Dendritic cell treated with granulocyte-macrophage colony-stimulating factor and Interleukin-4, amounts not matched to agents 40 ng/mL and 50 ng/mL, for 4 days (primary cell): Measurements from ENCODE around the gene COL4A2.

Experiments
- H3K27ac Mint-ChIP-seq: one replicate; pipeline ENCODE4 v1.8.0; 2022; ENCODE audit warnings: mild to moderate bottlenecking, mixed read lengths
- H3K27me3 Mint-ChIP-seq: one replicate; pipeline ENCODE4 v1.8.0; 2022; ENCODE audit warnings: mild to moderate bottlenecking, mixed read lengths
- H3K36me3 Mint-ChIP-seq: one replicate; pipeline ENCODE4 v1.8.0; 2022; ENCODE audit warnings: low read depth, mixed read lengths
- H3K4me1 Mint-ChIP-seq: one replicate; pipeline ENCODE4 v1.8.0; 2022; ENCODE audit warnings: low read depth, mixed read lengths
- H3K4me3 Mint-ChIP-seq: one replicate; pipeline ENCODE4 v1.8.0; 2022; ENCODE audit warnings: mild to moderate bottlenecking, moderate library complexity, mixed read lengths
- H3K9me3 Mint-ChIP-seq: one replicate; pipeline ENCODE4 v1.8.0; 2022; ENCODE audit warnings: mixed read lengths
- intact Hi-C: fragments of 100-400 bp; cut with micrococcal nuclease; formaldehyde crosslinking; loops from one replicate; pipeline ENCODE4 v1.15.0; 2022

COL4A2 gene

DNA sequence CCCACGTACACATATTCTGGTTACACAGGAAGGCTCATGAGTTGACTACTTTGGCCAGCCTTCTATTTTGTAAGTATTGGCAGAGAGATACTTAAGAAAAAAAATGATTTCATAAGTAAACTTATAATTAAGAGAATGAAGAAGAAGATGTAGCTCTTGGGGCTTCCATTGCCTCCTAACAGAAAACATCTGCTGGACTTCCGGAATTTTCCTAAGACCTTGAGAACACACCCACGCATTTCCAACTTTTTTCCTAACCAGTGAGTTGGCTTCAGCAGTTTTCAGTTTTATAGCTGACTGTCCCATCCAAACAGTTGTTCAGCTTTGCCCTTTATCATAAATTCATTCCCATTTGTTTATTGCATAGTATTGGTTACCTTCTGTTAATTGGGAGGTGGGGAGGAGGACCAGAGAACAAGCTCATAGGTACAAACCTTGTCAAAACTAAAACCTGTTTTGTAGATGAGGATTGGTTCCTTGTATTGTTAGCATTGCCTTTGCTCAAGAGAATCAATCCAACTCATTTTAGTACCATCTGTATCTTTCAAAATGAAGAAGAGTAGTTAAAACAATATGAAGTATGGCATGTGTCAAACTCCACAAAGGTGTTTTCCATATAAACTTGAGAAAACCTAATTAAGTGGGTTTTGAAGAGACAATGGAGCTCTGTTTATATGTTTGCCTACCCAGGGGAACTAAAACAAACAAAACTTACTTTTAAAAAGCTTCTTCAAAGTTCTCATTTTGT lies 93.9 kb downstream of the COL4A2 start:
- intact Hi-C loops: no loop called here
- Mint-ChIP-seq H3K27ac (no peak overlapping the region), H3K4me3 (no peak overlapping the region), H3K9me3 (no peaks in the 10 kb centered on the region), H3K4me1 (no peaks in the 10 kb centered on the region), H3K27me3 (peaks cover 40% of the 10 kb centered on the region), H3K36me3 (no peaks in the 10 kb centered on the region)

DNA sequence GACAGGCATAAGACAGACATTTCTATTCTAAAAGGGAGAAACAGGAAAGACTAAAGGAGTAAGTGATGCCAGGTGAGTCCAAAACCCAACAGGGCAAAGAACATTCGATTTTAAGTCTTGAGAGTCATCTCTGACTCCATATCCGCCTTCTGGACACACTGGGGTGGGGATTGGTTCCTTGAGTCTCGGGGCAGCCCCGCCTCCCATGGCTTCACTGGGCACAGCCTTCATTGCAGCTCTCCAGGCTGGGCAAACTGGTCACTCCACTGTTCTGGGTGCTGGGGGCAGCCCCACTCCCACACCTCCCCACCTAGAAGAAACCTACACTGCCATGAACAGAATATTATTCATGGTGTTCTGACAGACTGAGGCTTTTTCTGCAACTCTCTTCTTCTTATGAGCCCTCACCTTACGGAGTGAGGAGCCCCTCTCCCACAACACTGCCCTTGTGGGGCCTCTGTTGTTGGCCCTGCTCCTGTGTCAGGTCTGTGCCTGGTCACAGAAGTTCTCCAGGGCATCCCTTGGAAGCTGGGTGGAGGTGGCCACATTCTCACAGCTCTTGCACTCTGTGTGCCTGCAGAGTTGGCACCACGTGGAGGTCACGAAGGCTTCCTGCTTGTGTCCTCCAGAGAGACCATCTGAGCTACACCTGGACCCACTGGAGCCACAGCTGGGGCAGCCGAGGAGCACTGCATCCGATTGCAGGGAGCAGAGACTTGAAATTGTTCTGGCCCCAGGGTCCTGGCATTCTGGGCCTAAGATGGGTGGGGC lies 95.4 kb downstream of the COL4A2 start:
- H3K27me3 Mint-ChIP-seq: peaks cover 43% of the 10 kb centered on the region
- H3K4me3 Mint-ChIP-seq: no peak overlapping the region
- H3K27ac Mint-ChIP-seq: no peak overlapping the region
- intact Hi-C loops: no loop called here
- H3K4me1 Mint-ChIP-seq: no peaks in the 10 kb centered on the region
- no peaks in the 10 kb centered on the region for H3K36me3 Mint-ChIP-seq
- no peaks in the 10 kb centered on the region for H3K9me3 Mint-ChIP-seq

DNA sequence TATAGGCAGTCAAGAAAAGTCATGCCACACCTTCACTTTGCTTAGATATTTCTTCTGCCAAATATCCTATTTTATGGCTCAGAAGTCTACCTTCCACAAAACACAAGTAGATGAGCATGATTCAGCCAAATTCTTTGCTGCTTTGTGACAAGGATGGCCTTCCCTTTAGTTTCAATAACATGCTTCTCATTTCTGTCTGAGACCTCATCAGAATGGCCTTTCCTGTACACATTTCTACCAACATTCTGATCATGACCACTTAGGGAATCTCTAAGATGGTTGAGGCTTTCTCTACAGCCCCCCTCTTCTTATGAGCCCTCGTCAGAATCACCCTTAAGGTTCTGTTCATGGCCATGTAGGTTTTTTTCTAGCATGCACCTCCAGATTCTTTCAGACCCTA lies 96.2 kb downstream of the COL4A2 start:
- Mint-ChIP-seq H3K27me3 (peaks cover 45% of the 10 kb centered on the region), H3K36me3 (no peaks in the 10 kb centered on the region)
- intact Hi-C loops: no loop called here

DNA sequence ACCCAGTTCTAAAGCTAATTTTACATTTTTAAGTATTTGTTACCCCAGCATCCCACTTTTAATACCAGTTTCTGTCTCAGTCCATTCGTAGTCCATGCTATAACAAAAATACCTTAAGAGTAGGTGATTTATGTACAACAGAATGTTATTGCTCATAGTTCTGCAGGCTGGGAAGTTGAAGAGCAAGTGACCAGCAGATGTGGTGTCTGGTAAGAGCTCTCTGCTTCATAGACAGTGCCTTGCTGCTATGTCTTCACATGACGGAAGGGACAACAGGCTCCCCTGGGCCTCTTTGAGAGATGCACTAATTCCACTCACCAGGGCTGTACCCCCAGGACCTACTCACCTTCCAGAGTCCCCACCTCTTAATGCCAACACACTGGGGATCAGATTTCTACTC lies 96.6 kb downstream of the COL4A2 start:
- intact Hi-C loops: no loop called here
- Mint-ChIP-seq H3K4me3 (no peak overlapping the region), H3K4me1 (no peaks in the 10 kb centered on the region), H3K36me3 (no peaks in the 10 kb centered on the region), H3K9me3 (no peaks in the 10 kb centered on the region), H3K27ac (no peak overlapping the region), H3K27me3 (peaks cover 44% of the 10 kb centered on the region)

More for the DNA sequence above, 96.2 kb downstream of the COL4A2 start:
- Mint-ChIP-seq H3K9me3 (no peaks in the 10 kb centered on the region), H3K4me1 (no peaks in the 10 kb centered on the region), H3K27ac (no peak overlapping the region), H3K4me3 (no peak overlapping the region)

DNA sequence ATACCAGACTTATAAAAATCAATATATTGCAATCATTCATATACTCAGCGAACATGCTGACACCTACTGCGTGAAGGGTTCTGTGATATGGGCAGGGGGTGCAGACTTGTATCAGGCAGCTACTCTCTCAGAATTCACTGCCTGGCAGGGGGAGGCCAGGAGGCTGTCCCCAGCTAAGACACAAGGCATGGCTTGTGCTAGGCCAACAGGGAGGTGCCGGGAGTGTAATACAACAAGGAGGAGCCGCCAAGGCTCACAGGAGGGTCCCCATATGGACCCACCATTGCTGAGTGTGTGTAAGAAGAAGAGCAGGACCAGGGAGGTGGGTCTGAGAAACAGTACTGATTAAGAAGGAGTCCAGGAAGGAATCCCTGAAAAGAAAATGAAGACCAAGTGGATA lies 97.2 kb downstream of the COL4A2 start:
- H3K36me3 Mint-ChIP-seq: no peaks in the 10 kb centered on the region
- H3K4me3 Mint-ChIP-seq: no peak overlapping the region
- intact Hi-C loops: no loop called here
- peaks cover 42% of the 10 kb centered on the region for H3K27me3 Mint-ChIP-seq
- no peak overlapping the region for H3K27ac Mint-ChIP-seq
- H3K9me3 Mint-ChIP-seq: no peaks in the 10 kb centered on the region
- no peaks in the 10 kb centered on the region for H3K4me1 Mint-ChIP-seq

DNA sequence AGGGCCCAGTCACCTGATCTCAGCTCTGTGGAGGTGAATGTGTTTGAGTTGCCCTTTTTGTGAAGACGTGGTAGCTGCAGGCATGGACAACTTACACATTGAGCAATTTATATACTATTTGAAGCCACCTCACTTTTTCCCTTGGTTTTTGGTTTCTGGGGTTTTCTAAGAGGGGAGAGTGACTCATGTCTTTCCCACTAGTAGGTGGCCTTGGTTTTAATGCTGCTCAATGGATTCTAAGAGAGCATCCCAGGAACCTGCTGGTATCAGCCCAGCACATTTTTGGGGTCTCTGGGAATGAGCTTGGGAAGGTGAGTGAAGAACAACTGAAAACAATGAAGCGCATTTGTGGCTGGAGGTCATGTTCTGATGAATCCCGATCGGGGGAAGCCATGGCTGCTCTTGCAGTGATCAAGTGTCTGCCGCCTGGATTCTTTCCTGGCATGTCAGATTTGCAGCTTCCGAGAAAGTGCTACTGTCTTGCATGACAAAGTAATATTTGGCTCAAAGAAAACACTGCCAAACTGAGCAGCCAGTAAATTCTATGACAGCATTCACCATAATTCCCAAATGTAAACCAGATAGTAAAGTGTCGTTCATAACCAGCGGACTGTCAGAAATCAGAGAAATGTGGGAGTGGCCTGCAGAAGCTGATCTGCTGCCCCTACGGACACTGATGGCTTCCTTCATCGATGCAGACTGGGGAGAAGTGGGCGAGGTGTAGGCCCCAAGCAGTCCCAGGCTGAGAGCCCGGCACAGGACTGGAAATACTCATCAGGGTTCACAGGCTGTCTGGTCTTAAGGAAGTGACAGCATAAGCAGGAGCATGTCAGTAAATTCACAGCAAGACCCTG lies 98.7 kb downstream of the COL4A2 start:
- Mint-ChIP-seq H3K9me3 (no peaks in the 10 kb centered on the region), H3K36me3 (no peaks in the 10 kb centered on the region), H3K4me1 (no peaks in the 10 kb centered on the region), H3K27me3 (peaks cover 56% of the 10 kb centered on the region), H3K4me3 (no peak overlapping the region), H3K27ac (no peak overlapping the region)
- intact Hi-C loops: no loop called here

DNA sequence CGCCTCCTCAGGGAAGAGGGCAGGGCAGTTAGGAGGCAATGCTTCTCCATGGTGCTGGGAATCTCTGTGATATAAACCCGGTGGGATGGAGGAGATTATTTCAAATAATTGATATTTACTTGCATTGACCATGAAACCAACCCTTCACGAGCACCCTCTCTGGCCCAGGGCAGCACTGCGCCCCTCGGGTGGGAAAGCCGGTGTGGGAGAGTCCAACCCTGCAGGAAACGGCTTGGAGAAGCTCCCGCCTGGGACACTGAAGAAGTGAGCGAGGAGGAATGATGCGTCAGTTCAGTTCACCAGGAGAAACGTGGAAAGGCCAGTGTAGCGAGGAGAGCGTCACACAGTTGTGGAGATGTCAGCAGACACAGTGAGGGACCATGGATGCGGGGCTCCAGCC lies 99.9 kb downstream of the COL4A2 start:
- Mint-ChIP-seq H3K36me3 (no peaks in the 10 kb centered on the region), H3K27me3 (peaks cover 60% of the 10 kb centered on the region), H3K4me1 (peaks cover 5% of the 10 kb centered on the region), H3K9me3 (no peaks in the 10 kb centered on the region), H3K27ac (no peak overlapping the region), H3K4me3 (no peak overlapping the region)
- intact Hi-C loops: no loop called here

DNA sequence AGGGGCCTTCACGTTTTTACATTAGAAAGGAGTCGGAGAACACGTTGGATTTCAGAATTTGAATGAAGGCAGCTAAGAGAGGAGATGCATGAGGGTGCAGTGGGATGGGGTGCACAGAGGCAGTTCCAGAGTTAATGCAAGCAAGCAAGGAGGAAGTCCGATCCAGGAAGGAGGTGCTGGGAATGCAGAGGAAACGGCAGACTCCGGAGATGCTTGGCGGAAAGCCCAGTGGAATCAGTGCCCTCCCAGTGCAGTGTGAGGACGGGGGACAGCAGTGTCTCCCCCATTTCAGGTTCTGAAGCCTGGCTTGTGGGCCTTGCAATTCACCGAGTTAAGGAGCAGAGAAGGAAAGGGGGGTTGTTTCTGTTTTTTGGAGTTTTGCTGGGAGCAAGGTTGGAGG lies 100.4 kb downstream of the COL4A2 start:
- Mint-ChIP-seq H3K9me3 (no peaks in the 10 kb centered on the region), H3K4me3 (no peak overlapping the region), H3K36me3 (no peaks in the 10 kb centered on the region), H3K27me3 (peaks cover 59% of the 10 kb centered on the region), H3K27ac (no peak overlapping the region), H3K4me1 (peaks cover 11% of the 10 kb centered on the region)
- intact Hi-C loops: no loop called here

DNA sequence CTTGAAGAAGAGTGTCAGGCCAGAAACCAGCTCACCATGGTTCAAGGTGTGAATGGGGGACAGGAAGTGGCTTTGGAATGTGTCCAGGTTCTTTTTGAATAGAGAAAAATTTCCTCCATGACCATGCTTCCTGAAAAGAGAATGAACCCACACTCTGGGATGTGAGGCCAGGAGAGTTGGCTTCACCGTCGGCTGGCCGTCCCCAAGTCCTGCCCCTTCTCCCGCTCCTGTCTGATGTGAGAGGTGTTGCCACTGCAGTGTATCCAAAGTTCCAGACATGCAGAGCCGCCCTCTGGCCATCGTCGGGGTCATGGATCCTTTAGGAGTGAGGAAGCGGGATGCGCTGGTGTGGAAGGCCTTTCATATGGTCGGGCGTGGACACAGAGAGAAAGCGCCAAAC lies 101.2 kb downstream of the COL4A2 start:
- H3K9me3 Mint-ChIP-seq: no peaks in the 10 kb centered on the region
- no peaks in the 10 kb centered on the region for H3K36me3 Mint-ChIP-seq
- peaks cover 15% of the 10 kb centered on the region for H3K4me1 Mint-ChIP-seq
- intact Hi-C loops: no loop called here
- H3K27ac Mint-ChIP-seq: no peak overlapping the region
- H3K4me3 Mint-ChIP-seq: no peak overlapping the region
- peaks cover 59% of the 10 kb centered on the region for H3K27me3 Mint-ChIP-seq

DNA sequence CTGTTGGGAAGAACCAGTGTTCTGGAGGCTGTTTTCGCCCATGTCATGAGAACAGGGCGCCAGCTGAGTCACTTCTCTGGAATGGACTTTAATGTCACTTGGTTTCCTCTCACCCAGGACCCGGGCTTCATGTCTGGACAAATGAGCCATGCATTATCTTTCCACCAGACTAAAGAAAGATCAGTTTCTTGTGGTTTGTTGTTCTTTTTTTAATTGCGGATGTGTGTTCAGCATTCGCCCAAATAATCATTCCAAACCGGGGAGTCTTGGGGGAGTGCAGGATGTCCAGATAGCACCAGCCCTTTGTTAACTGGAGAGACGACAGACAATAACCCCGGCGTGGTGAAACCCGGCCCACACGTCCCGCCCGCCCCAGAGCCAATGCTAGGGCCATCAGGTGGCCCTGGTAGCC lies 102.5 kb downstream of the COL4A2 start:
- Mint-ChIP-seq H3K9me3 (no peaks in the 10 kb centered on the region), H3K36me3 (no peaks in the 10 kb centered on the region), H3K27ac (no peak overlapping the region), H3K4me3 (no peak overlapping the region), H3K27me3 (peaks cover 60% of the 10 kb centered on the region), H3K4me1 (peaks cover 15% of the 10 kb centered on the region)
- intact Hi-C loops: no loop called here

DNA sequence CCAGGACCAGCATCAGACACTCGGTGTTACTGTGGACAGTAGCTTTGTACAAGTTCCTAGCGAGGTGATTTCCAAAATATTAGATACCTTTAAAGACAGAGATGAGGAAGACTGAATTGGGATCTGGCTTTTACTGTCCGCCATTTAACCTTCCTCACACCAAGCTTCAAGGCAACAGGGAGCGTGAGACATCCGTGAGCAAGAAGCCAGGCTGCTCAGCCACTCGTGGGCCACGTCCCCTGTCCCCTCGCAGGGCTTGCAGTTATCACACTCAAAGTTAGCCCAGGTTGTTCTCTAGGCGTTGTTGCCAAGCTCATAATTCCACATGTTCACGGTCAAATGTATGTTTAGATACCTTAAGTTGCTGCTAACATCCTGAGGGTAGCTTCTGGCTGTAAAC lies 102.9 kb downstream of the COL4A2 start:
- Mint-ChIP-seq H3K9me3 (no peaks in the 10 kb centered on the region), H3K4me1 (peaks cover 15% of the 10 kb centered on the region), H3K27me3 (peaks cover 62% of the 10 kb centered on the region), H3K36me3 (no peaks in the 10 kb centered on the region), H3K4me3 (no peak overlapping the region), H3K27ac (no peak overlapping the region)
- intact Hi-C loops: no loop called here

DNA sequence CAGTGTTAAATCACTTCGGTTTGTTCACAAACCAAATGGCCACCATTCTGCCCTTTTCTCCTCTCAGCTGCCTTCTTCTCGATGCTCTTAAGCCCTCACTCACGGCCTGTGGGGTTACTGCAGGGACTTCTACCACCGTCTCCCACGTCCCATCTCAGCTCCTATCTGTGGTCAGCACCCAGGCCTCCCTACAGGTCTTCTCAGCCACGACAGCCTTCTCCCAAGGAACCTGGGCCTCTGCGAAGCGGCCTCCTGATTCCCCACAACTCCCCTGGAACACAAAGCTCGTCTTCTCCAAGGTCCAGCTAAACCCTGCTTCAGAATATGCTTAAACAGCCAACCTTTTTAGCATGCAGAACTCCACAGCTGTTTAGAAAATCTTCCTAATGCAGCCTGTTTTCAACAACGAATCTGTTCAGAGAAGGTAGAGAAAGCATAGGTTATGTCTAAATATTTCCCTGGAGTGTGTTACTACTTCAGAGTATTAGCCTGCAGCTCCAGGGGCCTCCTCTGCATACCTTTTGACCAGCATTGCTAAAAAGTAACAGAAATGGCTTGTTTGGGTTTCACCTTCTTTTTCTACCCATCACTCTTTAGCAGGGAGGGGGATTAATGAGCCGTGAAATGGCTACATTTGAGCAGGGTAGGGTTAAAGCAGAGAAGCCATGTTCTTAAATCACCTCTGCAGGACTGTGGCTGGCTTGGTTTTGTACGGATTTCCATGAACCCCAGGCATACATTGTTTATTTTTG lies 104.0 kb downstream of the COL4A2 start:
- H3K27ac Mint-ChIP-seq: no peak overlapping the region
- peaks cover 64% of the 10 kb centered on the region for H3K27me3 Mint-ChIP-seq
- intact Hi-C loops: no loop called here
- H3K4me3 Mint-ChIP-seq: no peak overlapping the region
- H3K9me3 Mint-ChIP-seq: no peaks in the 10 kb centered on the region
- peaks cover 15% of the 10 kb centered on the region for H3K4me1 Mint-ChIP-seq
- no peaks in the 10 kb centered on the region for H3K36me3 Mint-ChIP-seq

DNA sequence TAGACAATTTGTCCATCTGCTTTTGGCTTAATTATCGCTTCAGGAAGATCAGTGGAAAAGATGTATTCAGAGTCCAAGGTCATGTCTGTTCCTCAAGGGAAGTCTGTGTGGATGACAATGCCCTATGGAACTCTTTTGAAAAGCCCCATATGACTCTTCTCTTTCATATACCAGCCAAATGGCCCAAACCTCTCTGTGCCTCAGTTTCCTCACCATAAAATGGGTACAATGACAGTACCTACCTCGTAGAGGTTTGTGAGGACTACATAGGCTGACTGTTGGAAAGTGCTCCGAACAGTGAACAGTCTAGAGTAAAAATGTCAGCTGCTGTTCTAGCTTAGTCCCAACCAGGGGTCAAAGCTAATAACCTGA lies 104.6 kb downstream of the COL4A2 start:
- H3K36me3 Mint-ChIP-seq: no peaks in the 10 kb centered on the region
- H3K4me3 Mint-ChIP-seq: no peak overlapping the region
- no peaks in the 10 kb centered on the region for H3K9me3 Mint-ChIP-seq
- H3K27ac Mint-ChIP-seq: no peak overlapping the region
- H3K27me3 Mint-ChIP-seq: peaks cover 64% of the 10 kb centered on the region
- peaks cover 15% of the 10 kb centered on the region for H3K4me1 Mint-ChIP-seq
- intact Hi-C loops: loop anchor here (1.0 to 2.0 kb wide), 2 partner anchors 189 to 1451 kb away; no protein-coding TSS in a partner anchor
